GM23338 (cell line): ENCODE results near the gene SLC24A4. TPM values are rescaled to one million over a fixed set of nuclear protein-coding genes. Genes with fewer than 3 reads are reported as not detected.

Source experiments
- ATAC-seq: fragments of 200-7000 bp; cut with Tn5 transposase; 3 replicates; pipeline ENCODE4 v1.9.1; 2020
- DNase-seq: peaks from one replicate; pipeline ENCODE4 v3.0.0-alpha.2; 2015; ENCODE audit warnings: low spot score
- H2AFZ ChIP-seq: fragments of 200-600 bp; sonication (generic); 2 replicates; pipeline ENCODE4 v1.8.0; 2016; ENCODE audit warnings: antibody characterized with exemption, mild to moderate bottlenecking, moderate library complexity
- H3F3A ChIP-seq: fragments of 200-600 bp; sonication (generic); replicated peaks from 2 replicates; pipeline ENCODE4 v1.8.0; 2017; ENCODE audit warnings: antibody characterized with exemption, mixed run types, low read depth
- H3K27ac ChIP-seq: fragments of 200-600 bp; sonication (generic); 2 replicates; pipeline ENCODE4 v1.6.1; 2016; ENCODE audit warnings: low read depth
- H3K27me3 ChIP-seq: fragments of 200-600 bp; sonication (generic); 2 replicates; pipeline ENCODE4 v1.8.0; 2016; ENCODE audit warnings: mild to moderate bottlenecking, mixed run types, moderate library complexity; ENCODE audit not compliant: insufficient read depth
- H3K36me3 ChIP-seq: fragments of 200-600 bp; sonication (generic); 2 replicates; pipeline ENCODE4 v1.8.0; 2016; ENCODE audit warnings: mild to moderate bottlenecking; ENCODE audit not compliant: insufficient read depth
- H3K4me1 ChIP-seq: fragments of 200-600 bp; sonication (generic); 2 replicates; pipeline ENCODE4 v1.8.0; 2016; ENCODE audit warnings: mild to moderate bottlenecking, moderate library complexity; ENCODE audit not compliant: insufficient read depth
- H3K4me2 ChIP-seq: fragments of 200-600 bp; sonication (generic); 2 replicates; pipeline ENCODE4 v1.7.1; 2017; ENCODE audit warnings: mixed run types
- H3K4me3 ChIP-seq: fragments of 200-600 bp; sonication (generic); 2 replicates; pipeline ENCODE4 v1.6.1; 2016; ENCODE audit warnings: mixed run types
- H3K79me2 ChIP-seq: fragments of 200-600 bp; sonication (generic); replicated peaks from 2 replicates; pipeline ENCODE4 v1.8.0; 2017; ENCODE audit warnings: mild to moderate bottlenecking; ENCODE audit not compliant: insufficient read depth
- H3K9me2 ChIP-seq: fragments of 200-600 bp; sonication (generic); 2 replicates; pipeline ENCODE4 v1.8.0; 2017; ENCODE audit not compliant: insufficient read depth
- H4K20me1 ChIP-seq: fragments of 200-600 bp; sonication (generic); replicated peaks from 2 replicates; pipeline ENCODE4 v1.8.0; 2017; ENCODE audit warnings: mild to moderate bottlenecking; ENCODE audit not compliant: insufficient read depth
- H3K27ac Mint-ChIP-seq: 2 replicates; pipeline ENCODE4 v1.8.0; 2020; ENCODE audit warnings: inconsistent platforms, mild to moderate bottlenecking, moderate library complexity, mixed read lengths
- H3K27me3 Mint-ChIP-seq: 3 replicates; pipeline ENCODE4 v1.8.0; 2022; ENCODE audit warnings: low read depth, mild to moderate bottlenecking, moderate library complexity, mixed read lengths, inconsistent platforms; ENCODE audit not compliant: insufficient read depth, poor library complexity
- H3K36me3 Mint-ChIP-seq: 3 replicates; pipeline ENCODE4 v1.8.0; 2021; ENCODE audit warnings: low read depth, mild to moderate bottlenecking, inconsistent platforms, moderate library complexity, mixed read lengths
- H3K4me1 Mint-ChIP-seq: 3 replicates; pipeline ENCODE4 v1.8.0; 2020; ENCODE audit warnings: mild to moderate bottlenecking, inconsistent platforms, mixed read lengths
- H3K4me3 Mint-ChIP-seq: 3 replicates; pipeline ENCODE4 v1.8.0; 2021; ENCODE audit warnings: moderate library complexity, mild to moderate bottlenecking, inconsistent platforms, mixed read lengths
- H3K9me3 Mint-ChIP-seq: 3 replicates; pipeline ENCODE4 v1.8.0; 2020; ENCODE audit warnings: moderate library complexity, mild to moderate bottlenecking, inconsistent platforms, mixed read lengths
- CREB1 ChIP-seq: fragments of 250-450 bp; sonication (Bioruptor Pico); IDR thresholded peaks from 2 replicates; pipeline ENCODE4 v1.5.0; 2020; ENCODE audit warnings: low read depth, mild to moderate bottlenecking, moderate library complexity
- ETS1 ChIP-seq: IDR thresholded peaks from 2 replicates; pipeline ENCODE4 v1.6.1; 2016; ENCODE audit warnings: antibody characterized with exemption
- JUNB ChIP-seq: IDR thresholded peaks from one replicate; pipeline ENCODE4 v1.6.1; 2016; ENCODE audit warnings: antibody characterized with exemption; ENCODE audit not compliant: unreplicated experiment
- POLR2AphosphoS5 ChIP-seq: IDR thresholded peaks from 2 replicates; pipeline ENCODE4 v1.6.1; 2016; ENCODE audit warnings: antibody characterized with exemption, low read depth
- REST ChIP-seq: IDR thresholded peaks from one replicate; pipeline ENCODE4 v1.6.1; 2018; ENCODE audit warnings: antibody characterized with exemption; ENCODE audit not compliant: unreplicated experiment
- STAT1 ChIP-seq: IDR thresholded peaks from one replicate; pipeline ENCODE4 v1.6.1; 2016; ENCODE audit warnings: antibody characterized with exemption; ENCODE audit not compliant: unreplicated experiment
- ZNF462 ChIP-seq: fragments of 250-450 bp; sonication (Bioruptor Pico); IDR thresholded peaks from 2 replicates; pipeline ENCODE4 v1.5.0; 2020; ENCODE audit warnings: mild to moderate bottlenecking, moderate library complexity
- polyA plus RNA-seq: library from polyadenylated mRNA; unstranded; fragments of >200 nt; fragmentation: Nextera tagmentation; extraction: Ambion mirVana; gene quantifications from 2 replicates; pipeline ENCODE4 v1.2.1, GENCODE V29; 2016
- total RNA-seq: library from RNA; depleted of rRNA; stranded (reverse); fragments of >200 nt; shearing (Covaris generic); gene quantifications from 2 replicates; pipeline ENCODE4 v1.2.3, GENCODE V29; 2014

SLC24A4 gene
- total and polyA plus RNA-seq, 2 experiments from 2014 or later = 0.06 to 0.38 TPM

- TF ChIP-seq REST (no peak), POLR2AphosphoS5 (no peak), STAT1 (no peak)
Measured at GRCh38 chr14:92276074-92276473, 46.9 kb upstream of the SLC24A4 start (continued).

- Mint-ChIP-seq H3K36me3 (no peaks in the 10 kb centered on the region), H3K9me3 (no peaks in the 10 kb centered on the region; the same call in 2 of the 3 replicates)
- H3K27me3 ChIP-seq = no peaks in the 10 kb centered on the region
Measured at GRCh38 chr14:92277031-92277430, 45.9 kb upstream of the SLC24A4 start.

More at GRCh38 chr14:92277031-92277430, 45.9 kb upstream of the SLC24A4 start:
- Histone ChIP-seq H3F3A (no peaks in the 10 kb centered on the region), H3K4me1 (no peaks in the 10 kb centered on the region), H3K36me3 (no peaks in the 10 kb centered on the region), H4K20me1 (no peaks in the 10 kb centered on the region), H3K4me3 (no peak overlapping the region), H2AFZ (no peak overlapping the region), H3K27ac (no peak overlapping the region), H3K79me2 (no peaks in the 10 kb centered on the region), H3K4me2 (no peak overlapping the region), H3K9me2 (no peaks in the 10 kb centered on the region)
- DNase-seq (no peak), ATAC-seq (no peak)
- Mint-ChIP-seq H3K4me1 (no peaks in the 10 kb centered on the region), H3K27ac (no peak overlapping the region), H3K4me3 (no peak overlapping the region), H3K27me3 (peaks cover 8% of the 10 kb centered on the region)
- TF ChIP-seq CREB1 (no peak), JUNB (no peak), ETS1 (no peak), ZNF462 (CRISPR knock-in tag) (no peak)
